CD4-positive, alpha-beta T cell (primary cell): ENCODE data around the gene SMAP1. TPM values are rescaled to one million over a fixed set of nuclear protein-coding genes. Genes with fewer than 3 reads are reported as not detected.
"Not testable (repeated sequence)": the region's sequence is repeated elsewhere in the genome, so short reads cannot be mapped to it uniquely, and the experiment has no call there.

Experiments
- ATAC-seq: fragments of 200-7000 bp; cut with Tn5 transposase; one replicate; pipeline ENCODE4 v1.10.0; 2022; ENCODE audit warnings: mild to moderate bottlenecking; ENCODE audit not compliant: poor library complexity
- CTCF ChIA-PET: fragments of 350-600 bp; sonication (Branson Sonifier 250); formaldehyde crosslinking; loops from one replicate; lab custom pipeline; 2021; ENCODE audit warnings: antibody characterized with exemption, inconsistent platforms; lab: Charles Lee
- POLR2A ChIA-PET: fragments of 350-600 bp; sonication (Branson Sonifier 250); formaldehyde crosslinking; loops from one replicate; lab custom pipeline; 2021; ENCODE audit warnings: antibody characterized with exemption, inconsistent platforms; lab: Charles Lee
- DNase-seq, 14 experiments: peaks; one replicate each; pipeline ENCODE4 v3.0.0-alpha.2; 2013 to 2020; ENCODE audit warnings: mixed read lengths in 2 of 14
- H3K27ac ChIP-seq, 2 donors: one replicate each; pipeline versions ENCODE4 v1.5.1 to v1.7.0; 2013; ENCODE audit warnings: low read length in 2 of 2, low read depth in 1 of 2, mild to moderate bottlenecking in 1 of 2
- H3K27me3 ChIP-seq, 2 experiments: 1 replicate in 1 of 2; 2 replicates in 1 of 2; pipeline versions ENCODE4 v1.6.1 to v1.7.0; 2013; ENCODE audit warnings: low read length in 2 of 2, control low read depth in 1 of 2, mild to moderate bottlenecking in 1 of 2, moderate library complexity in 1 of 2; ENCODE audit not compliant: insufficient read depth in 2 of 2, control insufficient read depth in 1 of 2
- H3K36me3 ChIP-seq: one replicate; pipeline ENCODE4 v1.6.1; 2013; ENCODE audit warnings: low read length, control low read depth; ENCODE audit not compliant: insufficient read depth
- H3K4me1 ChIP-seq: one replicate; pipeline ENCODE4 v1.6.1; 2013; ENCODE audit warnings: low read length, control low read depth; ENCODE audit not compliant: insufficient read depth
- H3K4me3 ChIP-seq: one replicate; pipeline ENCODE4 v1.5.1; 2013; ENCODE audit warnings: mild to moderate bottlenecking, low read length, moderate library complexity
- H3K9me3 ChIP-seq, 2 experiments: 1 replicate in 1 of 2; 2 replicates in 1 of 2; pipeline versions ENCODE4 v1.6.1 to v1.7.0; 2013; ENCODE audit warnings: low read length in 2 of 2, mild to moderate bottlenecking in 2 of 2, control low read depth in 1 of 2, moderate library complexity in 1 of 2; ENCODE audit not compliant: control insufficient read depth in 1 of 2, insufficient read depth in 1 of 2
- H3K27ac Mint-ChIP-seq: one replicate; pipeline ENCODE4 v1.8.0; 2020; ENCODE audit warnings: mixed read lengths
- H3K27me3 Mint-ChIP-seq: one replicate; pipeline ENCODE4 v1.8.0; 2021; ENCODE audit warnings: mixed read lengths
- H3K36me3 Mint-ChIP-seq: one replicate; pipeline ENCODE4 v1.8.0; 2021; ENCODE audit warnings: low read depth, mixed read lengths
- H3K4me1 Mint-ChIP-seq: one replicate; pipeline ENCODE4 v1.8.0; 2021; ENCODE audit warnings: low read depth, mixed read lengths
- H3K4me3 Mint-ChIP-seq: one replicate; pipeline ENCODE4 v1.8.0; 2020; ENCODE audit warnings: mild to moderate bottlenecking, mixed read lengths
- H3K9me3 Mint-ChIP-seq: one replicate; pipeline ENCODE4 v1.8.0; 2020; ENCODE audit warnings: mixed read lengths
- intact Hi-C, 2 experiments: fragments of 100-400 bp; cut with DNase I in 1 of 2; cut with micrococcal nuclease in 1 of 2; formaldehyde crosslinking; loops; one replicate each; pipeline versions ENCODE4 v1.15.1 to v1.9.0; 2023 to 2025; cut with DNase I, micrococcal nuclease
- total RNA-seq, 174 experiments: library from RNA in 2 of 174; stranded (reverse) in 2 of 174; gene quantifications; one replicate each; pipeline ENCODE4 v1.2.3 and lab custom pipeline; 2021 to 2026
- TF ChIP-seq, protein P1 (sequence below): fragments of 200-600 bp; IDR thresholded peaks from one replicate; pipeline ENCODE4 v1.8.0; 2022; ENCODE audit warnings: antibody characterized with exemption, mild to moderate bottlenecking

SMAP1 gene
- total RNA-seq, 2 experiments from 2014 or later, result 20.0 to 22.5 TPM

DNA sequence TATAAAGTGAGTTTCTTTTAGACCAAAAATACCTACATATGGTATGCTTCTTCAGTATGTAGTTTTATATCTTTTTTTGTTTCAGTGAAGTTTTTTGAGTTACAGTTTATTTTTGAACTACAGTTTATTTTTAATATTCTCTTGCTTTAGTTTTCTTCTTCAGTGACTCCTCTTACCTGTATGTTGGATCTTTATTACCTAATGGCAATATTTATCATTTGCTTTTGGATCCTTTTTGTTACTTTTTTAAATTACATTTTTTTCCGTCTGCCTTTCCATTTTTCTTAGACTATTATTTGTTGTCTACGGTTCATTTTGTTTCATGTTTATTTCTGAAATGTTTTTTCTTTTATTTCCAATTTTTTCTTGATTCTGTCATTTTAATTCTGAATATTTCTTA, 71.9 kb downstream of the SMAP1 start:
- H3K4me1 Mint-ChIP-seq, result peaks cover 9% of the 10 kb centered on the region
- H3K9me3 ChIP-seq, result peaks cover 0 to 7% of the 10 kb centered on the region in 2 experiments
- no peak for DNase-seq
- no peak overlapping the region for H3K27ac Mint-ChIP-seq
- no peaks in the 10 kb centered on the region for H3K27me3 Mint-ChIP-seq
- no peak overlapping the region for H3K27ac ChIP-seq
- no peak overlapping the region for H3K4me3 ChIP-seq
- ATAC-seq, result no peak
- TF ChIP-seq, protein P1, sequence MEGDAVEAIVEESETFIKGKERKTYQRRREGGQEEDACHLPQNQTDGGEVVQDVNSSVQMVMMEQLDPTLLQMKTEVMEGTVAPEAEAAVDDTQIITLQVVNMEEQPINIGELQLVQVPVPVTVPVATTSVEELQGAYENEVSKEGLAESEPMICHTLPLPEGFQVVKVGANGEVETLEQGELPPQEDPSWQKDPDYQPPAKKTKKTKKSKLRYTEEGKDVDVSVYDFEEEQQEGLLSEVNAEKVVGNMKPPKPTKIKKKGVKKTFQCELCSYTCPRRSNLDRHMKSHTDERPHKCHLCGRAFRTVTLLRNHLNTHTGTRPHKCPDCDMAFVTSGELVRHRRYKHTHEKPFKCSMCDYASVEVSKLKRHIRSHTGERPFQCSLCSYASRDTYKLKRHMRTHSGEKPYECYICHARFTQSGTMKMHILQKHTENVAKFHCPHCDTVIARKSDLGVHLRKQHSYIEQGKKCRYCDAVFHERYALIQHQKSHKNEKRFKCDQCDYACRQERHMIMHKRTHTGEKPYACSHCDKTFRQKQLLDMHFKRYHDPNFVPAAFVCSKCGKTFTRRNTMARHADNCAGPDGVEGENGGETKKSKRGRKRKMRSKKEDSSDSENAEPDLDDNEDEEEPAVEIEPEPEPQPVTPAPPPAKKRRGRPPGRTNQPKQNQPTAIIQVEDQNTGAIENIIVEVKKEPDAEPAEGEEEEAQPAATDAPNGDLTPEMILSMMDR, result no peak
- no peaks in the 10 kb centered on the region for H3K27me3 ChIP-seq
- peaks cover 14% of the 10 kb centered on the region for H3K36me3 ChIP-seq
- intact Hi-C loops, result no loop called here
- peaks cover 93% of the 10 kb centered on the region for H3K36me3 Mint-ChIP-seq
- POLR2A ChIA-PET, result no interaction called here
- H3K4me3 Mint-ChIP-seq, result no peak overlapping the region
- CTCF ChIA-PET, result no interaction called here
- no peaks in the 10 kb centered on the region for H3K9me3 Mint-ChIP-seq
- no peaks in the 10 kb centered on the region for H3K4me1 ChIP-seq

DNA sequence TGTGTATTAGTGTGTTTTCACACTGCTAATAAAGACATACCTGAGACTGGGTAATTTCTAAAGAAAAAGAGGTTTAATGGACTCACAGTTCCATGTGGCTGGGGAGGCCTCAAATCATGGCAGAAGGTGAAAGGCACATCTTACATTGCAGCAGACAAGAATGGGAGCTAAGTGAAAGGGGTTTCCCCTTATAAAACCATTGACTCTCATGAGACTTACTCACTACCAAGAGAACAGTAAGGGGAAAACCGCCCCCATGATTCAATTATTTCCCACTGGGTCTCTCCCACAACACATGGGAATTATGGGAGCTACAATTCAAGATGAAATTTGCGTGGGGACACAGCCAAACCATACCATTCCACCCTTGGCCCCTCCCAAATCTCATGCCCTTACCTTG, 73.1 kb downstream of the SMAP1 start:
- peaks cover 11% of the 10 kb centered on the region for H3K36me3 ChIP-seq
- H3K4me3 Mint-ChIP-seq, H3K27ac ChIP-seq, H3K9me3 Mint-ChIP-seq, H3K27ac Mint-ChIP-seq, H3K27me3 Mint-ChIP-seq, ATAC-seq, H3K9me3 ChIP-seq, H3K4me3 ChIP-seq, intact Hi-C loops, H3K27me3 ChIP-seq, CTCF ChIA-PET, DNase-seq, H3K4me1 ChIP-seq: not testable (repeated sequence)
- H3K36me3 Mint-ChIP-seq, result peaks cover 88% of the 10 kb centered on the region
- H3K4me1 Mint-ChIP-seq, result peaks cover 11% of the 10 kb centered on the region
- POLR2A ChIA-PET, result interaction anchor here (1.0 kb wide), 1 partner anchor 20 kb away, joined by 3 read pairs; no protein-coding TSS in a partner anchor

DNA sequence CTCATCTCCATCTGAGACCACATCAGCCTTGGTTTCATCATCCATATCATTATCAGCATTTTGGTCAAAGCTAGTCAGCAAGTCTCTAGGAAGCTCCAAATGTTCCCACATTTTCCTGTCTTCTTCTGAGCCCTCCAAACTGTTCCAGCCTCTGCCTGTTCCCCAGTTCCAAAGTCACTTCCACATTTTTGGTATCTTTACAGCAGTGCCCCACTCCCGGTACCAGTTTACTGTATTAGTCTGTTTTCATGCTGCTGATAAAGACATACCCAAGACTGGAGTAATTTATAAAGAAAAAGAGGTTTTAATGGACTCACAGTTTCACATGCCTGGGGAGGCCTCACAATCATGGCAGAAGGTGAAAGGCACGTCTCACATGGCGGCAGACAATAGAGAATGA, 74.8 kb downstream of the SMAP1 start:
- H3K4me1 ChIP-seq, H3K9me3 Mint-ChIP-seq, H3K27me3 Mint-ChIP-seq, intact Hi-C loops, ATAC-seq, H3K27me3 ChIP-seq, H3K27ac ChIP-seq, H3K27ac Mint-ChIP-seq, H3K4me3 ChIP-seq, CTCF ChIA-PET, DNase-seq, H3K4me3 Mint-ChIP-seq, POLR2A ChIA-PET, H3K9me3 ChIP-seq: not testable (repeated sequence)
- Mint-ChIP-seq H3K4me1 (peaks cover 22% of the 10 kb centered on the region), H3K36me3 (peaks cover 86% of the 10 kb centered on the region)
- H3K36me3 ChIP-seq, result peaks cover 11% of the 10 kb centered on the region

DNA sequence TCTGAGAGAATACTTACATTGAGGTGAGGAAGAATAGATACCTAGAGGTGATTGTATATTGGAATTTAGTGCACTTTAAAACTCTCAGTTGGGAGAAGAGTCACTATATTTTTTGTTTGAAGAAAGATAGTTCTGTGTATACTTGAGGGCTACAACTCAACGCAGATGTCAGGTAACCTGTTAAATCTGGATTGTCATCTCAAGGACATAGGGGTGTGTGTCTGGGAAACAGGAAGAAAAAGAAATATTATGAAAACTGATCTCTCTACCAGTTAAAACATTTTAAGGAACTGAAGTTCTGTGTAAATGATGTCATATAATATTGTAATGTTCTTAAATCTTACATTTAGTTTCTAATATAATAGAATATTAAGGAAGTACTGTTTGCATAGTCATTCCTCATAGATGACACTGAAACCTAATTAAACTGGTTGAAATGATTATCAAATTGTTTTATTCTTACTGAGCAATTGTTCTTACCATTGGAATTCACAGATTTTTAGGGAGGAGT, 86.2 kb downstream of the SMAP1 start:
- no peaks in the 10 kb centered on the region for H3K9me3 ChIP-seq
- H3K4me3 Mint-ChIP-seq, result no peak overlapping the region
- POLR2A ChIA-PET, result interaction anchor here (1.1 kb wide), 1 partner anchor 9 kb away, joined by 3 read pairs; no protein-coding TSS in a partner anchor
- peaks cover 17% of the 10 kb centered on the region for H3K36me3 ChIP-seq
- H3K27me3 ChIP-seq, result no peaks in the 10 kb centered on the region
- H3K36me3 Mint-ChIP-seq, result peaks cover 57% of the 10 kb centered on the region
- intact Hi-C loops, result no loop called here
- H3K4me1 Mint-ChIP-seq, result peaks cover 8% of the 10 kb centered on the region
- no peaks in the 10 kb centered on the region for H3K27me3 Mint-ChIP-seq
- ATAC-seq (no peak), DNase-seq (no peak)
- no peak overlapping the region for H3K4me3 ChIP-seq
- CTCF ChIA-PET, result no interaction called here
- no peaks in the 10 kb centered on the region for H3K9me3 Mint-ChIP-seq
- TF ChIP-seq, protein P1, result no peak
- H3K27ac Mint-ChIP-seq, result no peak overlapping the region
- H3K27ac ChIP-seq, result no peak overlapping the region
- H3K4me1 ChIP-seq, result no peaks in the 10 kb centered on the region
